Endothelial cell of umbilical vein (primary cell): ENCODE measurements around the gene ZNF560. TPM values are rescaled to one million over a fixed set of nuclear protein-coding genes. Genes with fewer than 3 reads are reported as not detected.

Experiments
- BruUV-seq: library from RNA; stranded (reverse); fragments of 400-500 nt; replicated peaks from 2 replicates; lab custom pipeline; 2021; lab: Mats Ljungman, UMichigan
- CTCF ChIA-PET: fragments of 300-600, 350-600 bp; sonication (Branson Sonifier 250); formaldehyde crosslinking; loops from one replicate; lab custom pipeline; 2021; ENCODE audit warnings: antibody characterized with exemption, inconsistent platforms; lab: Charles Lee
- POLR2A ChIA-PET: fragments of 300-600, 350-600 bp; sonication (Branson Sonifier 250); formaldehyde crosslinking; loops from one replicate; lab custom pipeline; 2021; ENCODE audit warnings: antibody characterized with exemption, inconsistent platforms; lab: Charles Lee
- DNase-seq: peaks from one replicate; pipeline ENCODE4 v3.0.0-alpha.2; 2011; ENCODE audit warnings: low read depth, low spot score
- FAIRE-seq: peaks from 2 replicates; lab custom pipeline; 2011; peaks lifted over from hg19 to GRCh38; lab: Jason Lieb, UNC
- H2AFZ ChIP-seq: 2 replicates; pipeline ENCODE4 v1.6.0; 2012; ENCODE audit warnings: low read depth, low read length, control low read depth, inconsistent platforms
- H3K27ac ChIP-seq: 2 replicates; pipeline ENCODE4 v1.5.1; 2011; ENCODE audit warnings: low read depth, mild to moderate bottlenecking, control low read depth, low read length, moderate library complexity; ENCODE audit not compliant: insufficient read depth
- H3K27me3 ChIP-seq, 2 experiments: 2 replicates each; pipeline versions ENCODE4 v1.6.0 to v1.6.1; 2011; ENCODE audit warnings: low read length in 2 of 2, mixed read lengths in 1 of 2; ENCODE audit not compliant: control insufficient read depth in 2 of 2, insufficient read depth in 2 of 2
- H3K36me3 ChIP-seq, 2 experiments: 2 replicates in 1 of 2; 3 replicates in 1 of 2; pipeline ENCODE4 v1.5.1; 2011; ENCODE audit warnings: low read length in 2 of 2, mild to moderate bottlenecking in 1 of 2, moderate library complexity in 1 of 2; ENCODE audit not compliant: control insufficient read depth in 2 of 2, insufficient read depth in 2 of 2; ENCODE audit errors: extremely low read depth in 1 of 2
- H3K4me1 ChIP-seq: 3 replicates; pipeline ENCODE4 v1.5.1; 2011; ENCODE audit warnings: mild to moderate bottlenecking, low read length; ENCODE audit not compliant: control insufficient read depth, insufficient read depth; ENCODE audit errors: extremely low read depth
- H3K4me2 ChIP-seq: 2 replicates; pipeline ENCODE4 v1.6.1; 2011; ENCODE audit warnings: low read length, control low read depth, mixed read lengths; ENCODE audit not compliant: insufficient read depth
- H3K4me3 ChIP-seq, 3 experiments: fragments of 200-600 bp in 1 of 3; sonication (generic), shearing (Covaris generic) in 1 of 3; replicated peaks in 1 of 3; 2 replicates each; pipeline ENCODE4 v1.5.1; 2011 to 2016; ENCODE audit warnings: control low read depth in 3 of 3, low read length in 3 of 3, mild to moderate bottlenecking in 2 of 3, inconsistent platforms in 1 of 3, low read depth in 1 of 3, moderate library complexity in 1 of 3; ENCODE audit not compliant: insufficient read depth in 1 of 3
- H3K79me2 ChIP-seq: 2 replicates; pipeline ENCODE4 v1.6.0; 2012; ENCODE audit warnings: low read length, inconsistent platforms; ENCODE audit not compliant: control insufficient read depth, insufficient read depth
- H3K9ac ChIP-seq: replicated peaks from 2 replicates; pipeline ENCODE3; 2011; ENCODE audit warnings: low read length, control low read depth; ENCODE audit not compliant: insufficient read depth; ENCODE audit errors: extremely low read depth
- H3K9me1 ChIP-seq: replicated peaks from 3 replicates; pipeline ENCODE4 v1.6.0; 2011; ENCODE audit warnings: mild to moderate bottlenecking, low read length; ENCODE audit not compliant: control insufficient read depth, insufficient read depth; ENCODE audit errors: extremely low read depth
- H3K9me3 ChIP-seq: replicated peaks from 2 replicates; pipeline ENCODE4 v1.5.1; 2012; ENCODE audit warnings: low read length, inconsistent platforms; ENCODE audit not compliant: control insufficient read depth, insufficient read depth
- H4K20me1 ChIP-seq: replicated peaks from 2 replicates; pipeline ENCODE3; 2011; ENCODE audit warnings: mild to moderate bottlenecking, low read length; ENCODE audit not compliant: control insufficient read depth, insufficient read depth; ENCODE audit errors: extremely low read depth
- CTCF ChIP-seq, 2 donors: IDR thresholded peaks; 1 replicate in 1 of 2; 2 replicates in 1 of 2; pipeline ENCODE4 v1.5.1; 2011; ENCODE audit warnings: low read length in 2 of 2, mild to moderate bottlenecking in 2 of 2, moderate library complexity in 2 of 2, control low read depth in 1 of 2, inconsistent platforms in 1 of 2, low read depth in 1 of 2; ENCODE audit not compliant: insufficient read depth in 1 of 2; ENCODE audit errors: extremely low read depth in 1 of 2
- EZH2 ChIP-seq: IDR thresholded peaks from 2 replicates; pipeline ENCODE4 v1.6.1; 2012; ENCODE audit warnings: borderline replicate concordance, low read depth, mild to moderate bottlenecking, moderate library complexity, low read length, inconsistent platforms; ENCODE audit not compliant: severe bottlenecking
- FOS ChIP-seq: IDR thresholded peaks from 2 replicates; pipeline ENCODE4 v1.6.1; 2011; ENCODE audit warnings: mild to moderate bottlenecking, low read length, moderate library complexity, borderline replicate concordance; ENCODE audit not compliant: insufficient read depth
- GATA2 ChIP-seq: IDR thresholded peaks from 2 replicates; pipeline ENCODE4 v1.7.0; 2011; ENCODE audit warnings: low read depth, mild to moderate bottlenecking, moderate library complexity, mixed read lengths, low read length; ENCODE audit not compliant: insufficient read length, insufficient read depth
- JUN ChIP-seq: IDR thresholded peaks from 2 replicates; pipeline ENCODE4 v1.6.1; 2011; ENCODE audit warnings: borderline replicate concordance, low read depth; ENCODE audit not compliant: insufficient read length, insufficient read depth
- MYC ChIP-seq: IDR thresholded peaks from one replicate; pipeline ENCODE4 v1.6.1; 2011; ENCODE audit warnings: mild to moderate bottlenecking, low read depth, low read length
- POLR2A ChIP-seq: IDR thresholded peaks from 2 replicates; pipeline ENCODE4 v1.6.1; 2012; ENCODE audit warnings: low read depth, mild to moderate bottlenecking, control low read depth, low read length
- POLR2AphosphoS5 ChIP-seq: IDR thresholded peaks from 2 replicates; pipeline ENCODE4 v1.6.1; 2012; ENCODE audit warnings: low read depth, mild to moderate bottlenecking, control low read depth, low read length, moderate library complexity; ENCODE audit not compliant: insufficient read depth
- dilution Hi-C: fragments of 300-500 bp; cut with MboI; formaldehyde crosslinking; loops from one replicate; pipeline ENCODE4 v1.15.0; 2019; ENCODE audit warnings: low sequenced_read_pairs; ENCODE audit not compliant: extremely low pct_ligation_motif_present
- intact Hi-C: fragments of 100-400 bp; cut with micrococcal nuclease; formaldehyde crosslinking; loops from one replicate; pipeline ENCODE4 v1.10.0; 2022
- polyA plus RNA-seq, 4 experiments: library from polyadenylated mRNA; depleted of rRNA in 3 of 4; stranded (reverse) in 3 of 4; unstranded in 1 of 4; fragments of >200 nt; gene quantifications; 2 replicates each; pipeline versions ENCODE4 v1.2.1 to v1.2.3, GENCODE V29; 2011 to 2012; ENCODE audit warnings: missing spikeins in 1 of 4
- total RNA-seq: library from RNA; stranded (reverse); gene quantifications from 2 replicates; pipeline ENCODE4 v1.2.3, GENCODE V29; 2021
- TF ChIP-seq, protein P1 (sequence below): IDR thresholded peaks from 2 replicates; pipeline ENCODE4 v1.6.1; 2011; ENCODE audit not compliant: insufficient read depth, insufficient read length

ZNF560 gene
- total and polyA plus RNA-seq, 2 donors (not counting 3 experiments of a cell fraction or from before 2014, with no cell fraction given), result 0.06 TPM; not detected in 1

DNA sequence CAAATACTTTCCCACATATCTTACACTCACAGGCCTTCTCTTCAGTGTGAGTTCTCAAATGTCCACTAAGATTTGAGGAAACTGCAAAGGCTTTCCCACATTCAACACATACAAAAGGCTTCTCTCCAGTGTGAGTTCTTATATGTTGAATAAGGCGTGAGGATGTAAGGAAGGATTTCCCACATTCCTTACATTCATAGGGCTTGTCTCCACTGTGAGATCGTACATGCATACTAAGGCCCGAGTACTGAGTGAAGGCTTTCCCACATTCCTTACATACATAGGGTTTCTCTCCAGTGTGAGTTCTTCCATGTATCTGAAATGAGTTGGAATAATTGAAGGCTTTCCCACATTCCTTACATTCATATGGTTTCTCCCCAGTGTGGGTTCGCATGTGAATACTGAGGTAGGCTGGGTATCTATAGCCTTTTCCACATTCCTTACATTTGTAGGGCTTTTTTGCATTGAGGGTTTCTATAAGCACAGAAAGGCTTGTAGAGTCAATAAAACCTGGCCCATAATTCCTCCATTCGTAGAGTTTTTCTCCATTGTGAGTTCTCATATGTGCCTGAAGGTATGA lies 30.4 kb upstream of the ZNF560 start:
- no peaks in the 10 kb centered on the region for H3K9me1 ChIP-seq
- intact Hi-C loops (loop anchor here (10.0 kb wide), 1 partner anchor 184 kb away; no protein-coding TSS in a partner anchor), dilution Hi-C loops (no loop called here)
- H3K36me3 ChIP-seq, result peaks cover 35 to 44% of the 10 kb centered on the region in 2 experiments
- TF ChIP-seq POLR2AphosphoS5, result no peak
- no peak for TF ChIP-seq POLR2A
- TF ChIP-seq GATA2, result no peak
- TF ChIP-seq, protein P1, sequence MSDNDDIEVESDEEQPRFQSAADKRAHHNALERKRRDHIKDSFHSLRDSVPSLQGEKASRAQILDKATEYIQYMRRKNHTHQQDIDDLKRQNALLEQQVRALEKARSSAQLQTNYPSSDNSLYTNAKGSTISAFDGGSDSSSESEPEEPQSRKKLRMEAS, result no peak
- no peak for TF ChIP-seq MYC
- TF ChIP-seq JUN, result no peak
- no peak for TF ChIP-seq EZH2
- no peak for TF ChIP-seq CTCF (IDR thresholded peaks at IDR 0.05; ENCODE audit: extremely low read depth in 1 of 2, insufficient read depth in 1 of 2, low read depth in 1 of 2, low read length in 2 of 2)
- no peak for TF ChIP-seq FOS
- H2AFZ ChIP-seq, result no peak overlapping the region
- H3K9me3 ChIP-seq, result peaks cover 44% of the 10 kb centered on the region
- FAIRE-seq, result no peak
- no peak overlapping the region for H3K4me2 ChIP-seq
- no peak overlapping the region for H3K27ac ChIP-seq
- H3K4me1 ChIP-seq, result no peaks in the 10 kb centered on the region
- DNase-seq, result peak; percentile 4
- BruUV-seq, result TSS peak; percentile 3
- H3K27me3 ChIP-seq, result no peaks in the 10 kb centered on the region
- CTCF ChIA-PET, result no interaction called here
- H3K4me3 ChIP-seq, result no peak overlapping the region
- no peaks in the 10 kb centered on the region for H4K20me1 ChIP-seq
- no peak overlapping the region for H3K9ac ChIP-seq
- H3K79me2 ChIP-seq, result no peaks in the 10 kb centered on the region
- POLR2A ChIA-PET, result no interaction called here
